CD4-positive, alpha-beta T cell treated with Interleukin-15 for 1 hour (primary cell): Measurements from ENCODE around the gene SYS1.
A peak's percentile ranks its signal among the peaks of the same experiment; 100 is the strongest.
"Not testable (repeated sequence)": the region's sequence is repeated elsewhere in the genome, so short reads cannot be mapped to it uniquely, and the experiment has no call there.

Experiments
- DNase-seq: peaks from one replicate; pipeline ENCODE4 v3.0.0-alpha.2; 2020

Gene SYS1

GRCh38 chr20:45340236-45340847 is 22.6 kb upstream of the SYS1 start:
- DNase-seq, result no peak

- no peak for DNase-seq
These were observed 22.0 kb upstream of the SYS1 start for GRCh38 chr20:45340951-45341350.

GRCh38 chr20:45341579-45341938 is 21.4 kb upstream of the SYS1 start:
- DNase-seq, result no peak

- DNase-seq, result no peak
These were observed 20.8 kb upstream of the SYS1 start for GRCh38 chr20:45341939-45342854.

GRCh38 chr20:45342855-45343531 is 20.0 kb upstream of the SYS1 start:
- no peak for DNase-seq

GRCh38 chr20:45343532-45344167 is 19.3 kb upstream of the SYS1 start:
- DNase-seq, result no peak

- DNase-seq, result peak; percentile 49
These were observed 18.6 kb upstream of the SYS1 start for GRCh38 chr20:45344168-45344860.

GRCh38 chr20:45345104-45345936 is 17.6 kb upstream of the SYS1 start:
- DNase-seq, result no peak

GRCh38 chr20:45346291-45346718 is 16.7 kb upstream of the SYS1 start:
- DNase-seq, result no peak

- DNase-seq, result no peak
These were observed 16.1 kb upstream of the SYS1 start for GRCh38 chr20:45346851-45347250.

GRCh38 chr20:45347297-45347935 is 15.5 kb upstream of the SYS1 start:
- no peak for DNase-seq

GRCh38 chr20:45347936-45348778 is 14.8 kb upstream of the SYS1 start, which contains the start of gene SDC4:
Gene SDC4 (minus strand): TSS chr20:45348424. CDS start chr20:45348384, 40 bp downstream.
- DNase-seq, result peak; percentile 66

- DNase-seq, result no peak
These were observed 12.7 kb upstream of the SYS1 start for GRCh38 chr20:45350217-45350616.

GRCh38 chr20:45350795-45351194 is 12.2 kb upstream of the SYS1 start:
- DNase-seq, result not testable (repeated sequence)

- DNase-seq, result no peak
These were observed 10.2 kb upstream of the SYS1 start for GRCh38 chr20:45352729-45353128.

GRCh38 chr20:45353746-45354145 is 9.2 kb upstream of the SYS1 start:
- DNase-seq, result no peak

- no peak for DNase-seq
These were observed 8.3 kb upstream of the SYS1 start for GRCh38 chr20:45354423-45355208.

- DNase-seq, result no peak
These were observed 7.5 kb upstream of the SYS1 start for GRCh38 chr20:45355209-45356084.
